Activated T-helper 2 cell treated with anti-CD3 and anti-CD28 coated beads, Interferon-gamma antibody, Interleukin-2, Interleukin-4, amounts not matched to agents 10 μg/mL and 5 μg/mL and 100 μg/mL, durations not matched to agents 14 hours and 24 hours and 36 hours (primary cell): ENCODE data around the gene KCNH2. TPM values are rescaled to one million over a fixed set of nuclear protein-coding genes. Genes with fewer than 3 reads are reported as not detected.
"Not testable (repeated sequence)": the region's sequence is repeated elsewhere in the genome, so short reads cannot be mapped to it uniquely, and the experiment has no call there.

Experiments
- DNase-seq: peaks from one replicate; pipeline ENCODE4 v3.0.0; 2021; ENCODE audit warnings: low spot score
- H3K27ac Mint-ChIP-seq: one replicate; pipeline ENCODE4 v1.8.0; 2021; ENCODE audit warnings: mixed read lengths
- H3K27me3 Mint-ChIP-seq: one replicate; pipeline ENCODE4 v1.8.0; 2021; ENCODE audit warnings: low read depth, mixed read lengths
- H3K36me3 Mint-ChIP-seq: one replicate; pipeline ENCODE4 v1.8.0; 2021; ENCODE audit warnings: low read depth, mixed read lengths
- H3K4me1 Mint-ChIP-seq: one replicate; pipeline ENCODE4 v1.8.0; 2021; ENCODE audit warnings: low read depth, mixed read lengths
- H3K4me3 Mint-ChIP-seq: one replicate; pipeline ENCODE4 v1.8.0; 2021; ENCODE audit warnings: low read depth, mild to moderate bottlenecking, moderate library complexity, mixed read lengths
- H3K9me3 Mint-ChIP-seq: one replicate; pipeline ENCODE4 v1.8.0; 2021; ENCODE audit warnings: mixed read lengths
- intact Hi-C: fragments of 100-400 bp; cut with micrococcal nuclease; formaldehyde crosslinking; loops from one replicate; pipeline ENCODE4 v1.15.1; 2023
- total RNA-seq: library from RNA; stranded (reverse); gene quantifications from 2 replicates; pipeline ENCODE4 v1.2.3, GENCODE V29; 2022

Gene KCNH2
- total RNA-seq, 1 donor from 2014 or later: 0.41 TPM

DNA sequence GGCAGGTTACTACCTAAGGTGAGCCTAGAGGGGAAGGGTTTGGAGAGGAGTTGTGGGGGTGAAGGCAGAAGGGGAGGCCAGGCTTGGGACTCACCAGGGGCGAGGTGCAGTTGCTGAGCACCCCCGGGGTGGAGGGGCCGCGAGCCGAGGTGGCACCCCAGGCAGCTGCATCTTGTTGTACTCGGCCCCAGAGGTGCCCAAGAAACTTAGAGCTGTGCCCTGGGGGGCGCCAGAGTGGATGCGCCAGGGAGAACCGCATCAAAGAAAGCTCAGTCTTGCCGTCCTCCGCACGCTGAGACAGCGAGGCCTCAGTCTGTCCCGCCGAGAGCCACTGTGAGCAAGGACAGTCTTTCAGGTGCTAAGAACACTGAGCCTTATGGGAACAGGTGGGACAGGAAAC lies 38.8 kb upstream of the KCNH2 start:
- Mint-ChIP-seq H3K27me3 (peaks cover 31% of the 10 kb centered on the region), H3K27ac (no peak overlapping the region), H3K4me1 (peaks cover 48% of the 10 kb centered on the region), H3K9me3 (no peaks in the 10 kb centered on the region), H3K36me3 (peaks cover 6% of the 10 kb centered on the region), H3K4me3 (no peak overlapping the region)
- no peak for DNase-seq
- intact Hi-C loops: loop anchor here (5.0 kb wide), 1 partner anchor 225 kb away; no protein-coding TSS in a partner anchor

DNA sequence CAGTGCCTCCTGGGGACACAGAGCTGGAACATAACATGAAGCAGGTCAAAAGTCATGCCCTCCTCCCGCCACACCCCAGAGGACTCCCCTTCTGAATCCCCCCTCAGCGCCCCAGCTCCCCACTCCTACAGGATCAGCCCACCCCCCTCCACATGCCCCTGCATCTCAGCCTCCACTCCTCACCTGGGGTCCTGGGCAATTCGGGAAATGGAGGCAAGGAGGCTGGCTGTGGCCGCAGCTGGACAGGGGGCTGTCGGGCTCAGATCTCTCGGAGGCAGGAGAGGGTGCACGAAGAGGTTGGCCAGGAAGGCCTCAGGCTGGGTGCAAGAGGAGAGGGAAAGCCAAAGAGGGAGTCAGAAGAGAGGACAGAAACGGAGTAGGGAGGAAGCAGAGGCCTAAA lies 38.4 kb upstream of the KCNH2 start:
- intact Hi-C loops: loop anchor here (5.0 kb wide), 1 partner anchor 226 kb away; no protein-coding TSS in a partner anchor
- Mint-ChIP-seq H3K27me3 (peaks cover 31% of the 10 kb centered on the region), H3K4me3 (no peak overlapping the region), H3K9me3 (no peaks in the 10 kb centered on the region), H3K36me3 (peaks cover 6% of the 10 kb centered on the region), H3K27ac (no peak overlapping the region), H3K4me1 (peaks cover 52% of the 10 kb centered on the region)
- DNase-seq: no peak

DNA sequence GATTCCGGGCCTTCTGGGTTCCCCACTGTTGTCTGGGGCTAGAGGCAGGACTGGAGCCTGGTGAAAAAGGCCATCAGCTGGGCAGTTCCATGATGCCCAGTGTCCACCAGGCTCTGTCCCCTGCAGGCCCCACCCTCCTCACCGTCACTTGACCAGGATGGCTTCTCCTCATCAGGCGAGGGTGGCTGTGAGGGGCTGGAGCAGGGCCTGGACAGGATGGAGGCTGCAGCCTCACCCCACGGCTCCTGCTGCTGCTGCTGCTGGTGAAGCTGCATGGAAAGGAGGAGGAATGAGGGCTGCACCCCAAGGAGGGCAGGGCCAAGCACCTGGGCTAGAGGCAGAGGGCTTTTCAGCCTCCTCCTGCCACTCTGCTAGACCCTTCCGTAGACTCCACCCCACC lies 37.8 kb upstream of the KCNH2 start:
- no peak overlapping the region for H3K27ac Mint-ChIP-seq
- DNase-seq: no peak
- peaks cover 56% of the 10 kb centered on the region for H3K4me1 Mint-ChIP-seq
- intact Hi-C loops: loop anchor here (5.0 kb wide), 1 partner anchor 226 kb away; no protein-coding TSS in a partner anchor
- no peaks in the 10 kb centered on the region for H3K9me3 Mint-ChIP-seq
- no peak overlapping the region for H3K4me3 Mint-ChIP-seq
- H3K36me3 Mint-ChIP-seq: peaks cover 6% of the 10 kb centered on the region
- H3K27me3 Mint-ChIP-seq: peaks cover 26% of the 10 kb centered on the region

DNA sequence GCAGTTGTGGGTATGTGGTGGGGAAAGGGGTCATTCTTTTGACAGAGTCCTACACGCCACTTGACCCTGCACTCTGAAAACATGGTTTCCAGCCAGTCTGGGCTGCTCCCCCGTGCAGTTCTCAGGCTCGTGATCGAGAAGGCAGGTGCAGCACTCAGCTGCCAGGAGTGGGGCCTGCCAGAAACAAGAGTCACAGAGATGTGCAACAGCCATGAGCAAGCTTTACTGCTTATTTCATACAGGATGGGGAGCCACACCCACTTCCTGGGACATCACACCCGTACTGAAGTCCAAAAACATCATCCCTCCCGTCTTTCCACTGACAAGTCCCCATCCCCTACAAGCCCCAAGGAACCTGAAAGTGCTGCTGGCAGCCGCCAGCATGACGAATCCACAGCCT lies 36.8 kb upstream of the KCNH2 start:
- DNase-seq: no peak
- Mint-ChIP-seq H3K27ac (peak overlapping the region; percentile 43), H3K36me3 (peaks cover 6% of the 10 kb centered on the region), H3K9me3 (no peaks in the 10 kb centered on the region), H3K4me3 (peak overlapping the region; percentile 87), H3K27me3 (peaks cover 16% of the 10 kb centered on the region), H3K4me1 (peaks cover 65% of the 10 kb centered on the region)
- intact Hi-C loops: loop anchor here (5.0 kb wide), 3 partner anchors 38 to 227 kb away; partner anchors contain the start of genes CDK5, KCNH2 and SLC4A2

DNA sequence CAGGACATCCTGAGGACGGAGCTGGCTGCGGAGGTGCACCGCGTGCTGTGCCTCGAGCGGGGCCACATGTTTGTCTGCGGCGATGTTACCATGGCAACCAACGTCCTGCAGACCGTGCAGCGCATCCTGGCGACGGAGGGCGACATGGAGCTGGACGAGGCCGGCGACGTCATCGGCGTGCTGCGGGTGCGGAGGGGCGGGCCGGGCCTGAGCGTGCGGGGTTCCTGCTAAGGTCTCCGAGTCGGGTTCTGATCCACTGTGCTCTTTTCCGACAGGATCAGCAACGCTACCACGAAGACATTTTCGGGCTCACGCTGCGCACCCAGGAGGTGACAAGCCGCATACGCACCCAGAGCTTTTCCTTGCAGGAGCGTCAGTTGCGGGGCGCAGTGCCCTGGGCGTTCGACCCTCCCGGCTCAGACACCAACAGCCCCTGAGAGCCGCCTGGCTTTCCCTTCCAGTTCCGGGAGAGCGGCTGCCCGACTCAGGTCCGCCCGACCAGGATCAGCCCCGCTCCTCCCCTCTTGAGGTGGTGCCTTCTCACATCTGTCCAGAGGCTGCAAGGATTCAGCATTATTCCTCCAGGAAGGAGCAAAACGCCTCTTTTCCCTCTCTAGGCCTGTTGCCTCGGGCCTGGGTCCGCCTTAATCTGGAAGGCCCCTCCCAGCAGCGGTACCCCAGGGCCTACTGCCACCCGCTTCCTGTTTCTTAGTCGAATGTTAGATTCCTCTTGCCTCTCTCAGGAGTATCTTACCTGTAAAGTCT lies 35.8 kb upstream of the KCNH2 start:
- Mint-ChIP-seq H3K27ac (peak overlapping the region; percentile 91), H3K4me3 (peak overlapping the region; percentile 87)

DNA sequence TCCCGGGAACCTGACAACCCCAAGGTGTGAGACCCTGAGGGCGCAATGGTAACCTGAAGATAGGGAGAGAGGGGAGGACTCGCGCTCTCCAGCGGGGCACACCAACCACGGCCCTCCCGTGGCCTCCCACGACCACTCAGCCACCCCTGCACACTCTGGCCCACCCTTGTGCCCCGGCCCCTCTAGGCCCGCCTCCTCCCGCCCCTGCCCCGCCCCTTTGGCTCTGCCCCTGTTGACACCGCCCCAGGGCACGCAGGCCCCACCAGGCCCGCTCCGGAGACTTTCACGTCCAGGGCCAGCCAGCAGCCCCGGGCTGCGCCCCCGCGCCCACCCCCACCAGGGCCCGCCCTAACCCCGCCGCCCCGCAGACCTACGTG lies 35.2 kb upstream of the KCNH2 start:
- DNase-seq: no peak
- peaks cover 6% of the 10 kb centered on the region for H3K36me3 Mint-ChIP-seq
- peak overlapping the region; percentile 91 for H3K27ac Mint-ChIP-seq
- intact Hi-C loops: loop anchor here (5.0 kb wide), 2 partner anchors 36 to 44 kb away; partner anchors contain the start of genes CDK5, KCNH2 and SLC4A2
- no peak overlapping the region for H3K4me3 Mint-ChIP-seq
- H3K27me3 Mint-ChIP-seq: peaks cover 4% of the 10 kb centered on the region
- no peaks in the 10 kb centered on the region for H3K9me3 Mint-ChIP-seq
- H3K4me1 Mint-ChIP-seq: peaks cover 62% of the 10 kb centered on the region

More for the DNA sequence above, 35.8 kb upstream of the KCNH2 start:
- Mint-ChIP-seq H3K4me1 (peaks cover 61% of the 10 kb centered on the region), H3K36me3 (peaks cover 6% of the 10 kb centered on the region), H3K9me3 (no peaks in the 10 kb centered on the region), H3K27me3 (peaks cover 8% of the 10 kb centered on the region)
- DNase-seq: peak; percentile 90
- intact Hi-C loops: loop anchor here (5.0 kb wide), 2 partner anchors 37 to 43 kb away; partner anchors contain the start of genes CDK5, KCNH2 and SLC4A2

DNA sequence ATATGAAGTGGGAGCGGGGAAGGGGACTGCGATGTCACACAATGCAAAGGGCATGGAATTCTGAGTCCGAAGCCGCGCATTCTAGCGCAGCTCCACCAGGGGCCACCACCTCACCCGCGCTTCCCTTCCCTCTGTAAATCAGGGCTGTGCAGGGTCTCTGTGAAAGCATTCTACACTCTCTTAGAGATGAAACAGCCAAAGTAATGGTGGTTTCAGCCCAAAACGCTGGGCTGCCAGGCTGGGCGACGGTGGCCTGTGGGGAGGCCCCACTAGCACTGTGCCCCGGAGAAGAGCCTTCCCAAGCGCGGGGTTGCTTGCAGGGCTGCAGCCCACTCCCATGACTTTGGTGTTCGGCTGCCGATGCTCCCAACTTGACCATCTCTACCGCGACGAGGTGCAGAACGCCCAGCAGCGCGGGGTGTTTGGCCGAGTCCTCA lies 34.8 kb upstream of the KCNH2 start:
- peaks cover 2% of the 10 kb centered on the region for H3K27me3 Mint-ChIP-seq

DNA sequence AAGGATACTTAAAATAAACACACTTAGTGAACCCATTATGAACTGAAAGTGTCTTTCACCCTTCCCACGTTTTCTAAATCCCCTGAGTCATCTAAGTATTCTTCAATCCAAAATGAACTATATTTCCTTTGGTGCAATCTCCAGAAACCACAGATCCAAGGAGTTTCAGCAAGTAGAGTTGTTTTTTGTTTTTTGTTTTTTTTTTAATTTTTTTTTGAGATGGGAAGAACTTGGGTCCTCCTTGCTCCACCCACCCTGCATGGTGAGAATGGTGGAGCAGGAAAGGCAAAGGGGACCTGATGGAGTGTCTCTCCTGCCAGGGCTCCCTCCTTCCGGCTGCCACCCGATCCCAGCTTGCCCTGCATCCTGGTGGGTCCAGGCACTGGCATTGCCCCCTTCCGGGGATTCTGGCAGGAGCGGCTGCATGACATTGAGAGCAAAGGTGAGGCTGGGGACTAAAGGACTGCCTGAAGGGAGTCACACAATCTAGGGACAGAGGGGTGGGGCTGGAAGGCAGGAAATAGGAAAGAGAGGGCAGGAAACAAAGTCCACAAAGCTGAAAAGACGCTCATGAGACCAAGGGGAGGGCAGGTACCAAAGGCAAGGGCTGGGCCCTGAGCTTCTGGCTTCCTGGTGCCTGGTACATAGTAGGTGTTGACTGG lies 34.0 kb upstream of the KCNH2 start:
- H3K4me1 Mint-ChIP-seq: peaks cover 63% of the 10 kb centered on the region
- H3K27ac Mint-ChIP-seq: peak overlapping the region; percentile 74
- H3K4me3 Mint-ChIP-seq: peak overlapping the region; percentile 54
- peaks cover 6% of the 10 kb centered on the region for H3K36me3 Mint-ChIP-seq
- no peak for DNase-seq
- no peaks in the 10 kb centered on the region for H3K9me3 Mint-ChIP-seq
- intact Hi-C loops: loop anchor here (5.0 kb wide), 2 partner anchors 35 to 45 kb away; partner anchors contain the start of genes CDK5, KCNH2 and SLC4A2
- no peaks in the 10 kb centered on the region for H3K27me3 Mint-ChIP-seq

More for the DNA sequence above, 34.8 kb upstream of the KCNH2 start:
- Mint-ChIP-seq H3K4me1 (peaks cover 62% of the 10 kb centered on the region), H3K27ac (peak overlapping the region; percentile 56), H3K36me3 (peaks cover 6% of the 10 kb centered on the region), H3K4me3 (peak overlapping the region; percentile 54), H3K9me3 (no peaks in the 10 kb centered on the region)
- DNase-seq: no peak
- intact Hi-C loops: loop anchor here (5.0 kb wide), 2 partner anchors 36 to 44 kb away; partner anchors contain the start of genes CDK5, KCNH2 and SLC4A2

DNA sequence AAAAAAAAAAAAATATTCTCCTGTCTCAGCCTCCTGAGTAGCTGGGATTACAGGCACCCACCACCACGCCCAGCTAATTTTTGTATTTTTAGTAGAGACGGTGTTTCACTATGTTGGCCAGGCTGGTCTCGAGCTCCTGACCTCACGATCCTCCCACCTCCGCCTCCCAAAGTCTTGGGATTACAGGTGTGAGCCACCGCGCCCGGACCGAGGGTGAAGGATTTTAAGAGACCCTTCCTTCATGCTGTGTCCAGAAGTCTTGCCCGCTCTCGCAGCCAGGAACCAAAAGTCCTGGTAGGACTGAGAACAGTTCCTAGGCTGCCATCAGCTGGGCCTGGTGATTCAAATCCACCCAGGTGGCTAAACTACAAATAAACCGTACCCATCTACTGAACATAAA lies 33.5 kb upstream of the KCNH2 start:
- Mint-ChIP-seq H3K27ac (peak overlapping the region; percentile 74), H3K4me3 (peak overlapping the region; percentile 27), H3K4me1 (peaks cover 64% of the 10 kb centered on the region)
- H3K36me3 Mint-ChIP-seq, H3K27me3 Mint-ChIP-seq, DNase-seq, H3K9me3 Mint-ChIP-seq: not testable (repeated sequence)
- intact Hi-C loops: loop anchor here (5.0 kb wide), 2 partner anchors 34 to 46 kb away; partner anchors contain the start of genes CDK5, KCNH2 and SLC4A2

DNA sequence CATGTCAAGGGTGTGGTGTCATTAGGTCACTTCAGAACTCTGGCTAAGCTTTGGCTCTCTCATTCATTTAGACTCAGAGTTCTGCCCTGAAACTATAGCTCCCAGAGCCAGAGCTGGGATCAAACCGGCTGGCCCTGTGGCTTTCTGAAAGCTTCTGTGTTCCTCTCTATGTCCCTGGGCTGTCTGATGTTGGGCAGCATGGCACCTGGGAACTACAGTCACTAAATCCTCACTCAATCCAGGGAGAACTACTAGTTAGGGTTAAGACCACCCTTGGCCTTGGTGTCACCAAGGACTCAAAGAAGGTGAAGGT lies 32.9 kb upstream of the KCNH2 start:
- peak overlapping the region; percentile 68 for H3K4me3 Mint-ChIP-seq
- DNase-seq: no peak
- peaks cover 61% of the 10 kb centered on the region for H3K4me1 Mint-ChIP-seq
- intact Hi-C loops: loop anchor here (5.0 kb wide), 2 partner anchors 34 to 46 kb away; partner anchors contain the start of genes CDK5, KCNH2 and SLC4A2
- no peaks in the 10 kb centered on the region for H3K9me3 Mint-ChIP-seq
- H3K36me3 Mint-ChIP-seq: peaks cover 6% of the 10 kb centered on the region
- H3K27me3 Mint-ChIP-seq: no peaks in the 10 kb centered on the region
- H3K27ac Mint-ChIP-seq: peak overlapping the region; percentile 86

DNA sequence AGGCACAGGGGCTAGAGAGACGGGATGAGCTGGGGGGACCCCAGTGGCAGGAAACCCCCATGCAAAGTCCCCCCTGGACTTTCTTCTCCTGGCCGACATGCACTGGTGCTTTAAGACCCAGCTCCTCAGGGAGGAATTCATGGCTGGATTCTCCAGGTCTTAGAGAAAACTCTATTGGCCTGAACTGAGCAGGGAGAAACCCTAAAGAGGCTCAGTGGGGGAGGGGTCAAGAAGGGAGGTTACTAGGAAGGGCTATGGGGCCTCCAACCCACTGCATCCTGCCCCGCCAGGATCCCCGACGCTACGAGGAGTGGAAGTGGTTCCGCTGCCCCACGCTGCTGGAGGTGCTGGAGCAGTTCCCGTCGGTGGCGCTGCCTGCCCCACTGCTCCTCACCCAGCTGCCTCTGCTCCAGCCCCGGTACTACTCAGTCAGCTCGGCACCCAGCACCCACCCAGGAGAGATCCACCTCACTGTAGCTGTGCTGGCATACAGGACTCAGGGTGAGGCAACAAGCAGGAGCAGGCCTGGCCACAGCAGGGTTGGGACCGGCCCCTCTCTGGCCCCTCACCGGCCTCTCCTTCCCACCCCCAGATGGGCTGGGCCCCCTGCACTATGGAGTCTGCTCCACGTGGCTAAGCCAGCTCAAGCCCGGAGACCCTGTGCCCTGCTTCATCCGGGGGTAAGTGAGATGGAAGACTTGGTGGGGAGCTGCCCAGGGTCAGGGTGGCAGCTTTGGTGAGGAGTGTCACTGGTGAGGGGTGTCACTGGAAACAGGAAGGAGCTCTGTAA lies 32.4 kb upstream of the KCNH2 start:
- no peaks in the 10 kb centered on the region for H3K27me3 Mint-ChIP-seq
- peaks cover 59% of the 10 kb centered on the region for H3K4me1 Mint-ChIP-seq
- intact Hi-C loops: loop anchor here (5.0 kb wide), 2 partner anchors 33 to 47 kb away; partner anchors contain the start of genes CDK5, KCNH2 and SLC4A2
- peak overlapping the region; percentile 68 for H3K4me3 Mint-ChIP-seq
- peaks cover 6% of the 10 kb centered on the region for H3K36me3 Mint-ChIP-seq
- no peak for DNase-seq
- H3K9me3 Mint-ChIP-seq: no peaks in the 10 kb centered on the region
- H3K27ac Mint-ChIP-seq: peak overlapping the region; percentile 86

DNA sequence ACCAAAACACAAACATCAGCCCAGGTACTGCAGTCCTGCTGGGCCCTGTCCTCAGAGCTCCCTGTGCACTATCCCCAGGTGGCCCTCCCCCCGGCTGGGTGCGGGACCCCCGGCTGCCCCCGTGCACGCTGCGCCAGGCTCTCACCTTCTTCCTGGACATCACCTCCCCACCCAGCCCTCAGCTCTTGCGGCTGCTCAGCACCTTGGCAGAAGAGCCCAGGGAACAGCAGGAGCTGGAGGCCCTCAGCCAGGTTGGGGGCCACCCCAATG lies 31.9 kb upstream of the KCNH2 start:
- H3K4me3 Mint-ChIP-seq: no peak overlapping the region
- DNase-seq: no peak
- H3K36me3 Mint-ChIP-seq: peaks cover 6% of the 10 kb centered on the region
- no peaks in the 10 kb centered on the region for H3K27me3 Mint-ChIP-seq
- intact Hi-C loops: loop anchor here (5.0 kb wide), 2 partner anchors 33 to 47 kb away; partner anchors contain the start of genes CDK5, KCNH2 and SLC4A2
- H3K27ac Mint-ChIP-seq: no peak overlapping the region
- no peaks in the 10 kb centered on the region for H3K9me3 Mint-ChIP-seq
- peaks cover 54% of the 10 kb centered on the region for H3K4me1 Mint-ChIP-seq
